Pancreas (tissue), 10 donors: ENCODE results near the gene NPPC. TPM values are rescaled to one million over a fixed set of nuclear protein-coding genes. Genes with fewer than 3 reads are reported as not detected.
A peak's percentile ranks its signal among the peaks of the same experiment; 100 is the strongest.

Source experiments
- ATAC-seq, 4 donors: fragments of 200-7000 bp; cut with Tn5 transposase; one replicate each; pipeline versions ENCODE4 v1.8.0 to v1.9.1; 2020; ENCODE audit warnings: mild to moderate bottlenecking in 4 of 4, moderate library complexity in 4 of 4
- DNase-seq, 6 donors: peaks; one replicate each; pipeline ENCODE4 v3.0.0-alpha.2; 2020
- FAIRE-seq: peaks from 2 replicates; lab custom pipeline; 2012; peaks lifted over from hg19 to GRCh38; lab: Jason Lieb, UNC
- H3K27ac ChIP-seq, 4 donors: fragments of 200-600 bp; sonication (generic); 1 replicate in 3 of 4; 2 replicates in 1 of 4; pipeline versions ENCODE4 v1.5.0 to v1.8.0; 2020
- H3K27me3 ChIP-seq, 4 donors: fragments of 200-600 bp; one replicate each; pipeline ENCODE4 v1.8.0; 2021
- H3K36me3 ChIP-seq, 3 donors: fragments of 200-600 bp; sonication (generic) in 1 of 3; one replicate each; pipeline versions ENCODE4 v1.5.0 to v1.8.0; 2020 to 2021
- H3K4me1 ChIP-seq, 3 donors: fragments of 200-600 bp; one replicate each; pipeline ENCODE4 v1.8.0; 2021
- H3K4me3 ChIP-seq, 4 donors: fragments of 200-600 bp; sonication (generic) in 2 of 4; one replicate each; pipeline versions ENCODE4 v1.5.0 to v1.8.0; 2020 to 2021
- H3K9me3 ChIP-seq, 4 donors: fragments of 200-600 bp; one replicate each; pipeline ENCODE4 v1.8.0; 2021
- CTCF ChIP-seq, 4 donors: fragments of 200-600 bp; sonication (generic) in 3 of 4; IDR thresholded peaks; one replicate each; pipeline versions ENCODE4 v1.5.0 to v1.8.0; 2021; ENCODE audit warnings: antibody characterized with exemption in 4 of 4
- WGBS, 2 donors: extraction: QIAGEN DNeasy Blood & Tissue Kit; methylation state at CpG; one replicate each; pipeline ENCODE4 v1.1.7; 2013; 5-methylcytosine and 5-hydroxymethylcytosine counted together
- intact Hi-C, 3 donors: fragments of 100-400 bp; cut with DNase I; formaldehyde crosslinking; loops; one replicate each; pipeline versions ENCODE4 v1.11.1 to v1.14.2; 2022
- polyA plus RNA-seq, 2 donors: library from polyadenylated mRNA; stranded (reverse); fragments of 200-250 nt; gene quantifications; one replicate each; pipeline ENCODE4 v1.2.3, GENCODE V29; 2013
- total RNA-seq, 6 donors: library from RNA; stranded (reverse); fragmentation: NEBNext Ultra II Directional in 4 of 6; extraction: Animal tissue kit (Norgen Biotek cat#: 25700) in 4 of 6; gene quantifications; one replicate each; pipeline versions ENCODE4 v1.2.1 to v1.2.4, GENCODE V29; 2021 to 2023
- donor health status: healthy with polysubstance abuse.
- donor health status: DM: no; HTN: no; CAD: no; lungs with moderate emphysema.
- donor health status: DM: no; HTN: no; CAD: no.
- donor health status: control.
- donor health status: control.
- donor health status: Bipolar disorder and iron deficiency.
- donor health status: DM: yes; HTN: yes; CAD: no.
- donor health status: DM: no; HTN: no; CAD: no.
- donor health status: DM: no; HTN: no; CAD: no.
- donor health status: DM: yes; HTN: yes; CAD: no.

Gene NPPC
- total and polyA plus RNA-seq, 8 donors, result 0.26 TPM; not detected in 7

GRCh38 chr2:231929961-231930592 is 3.9 kb upstream of the NPPC start:
- DNase-seq, result peak in 1 of 6 donors; percentile 34
- no peak overlapping the region for H3K4me3 ChIP-seq
- peaks cover 7 to 17% (median 10%) of the 10 kb centered on the region in 3 donors for H3K4me1 ChIP-seq
- no peaks in the 10 kb centered on the region for H3K9me3 ChIP-seq
- FAIRE-seq, result no peak
- H3K27ac ChIP-seq, result no peak overlapping the region
- no peak for ATAC-seq
- peaks cover 0 to 13% (median 3%) of the 10 kb centered on the region in 4 donors for H3K27me3 ChIP-seq
- TF ChIP-seq CTCF (IDR thresholded peaks at IDR 0.05), result no peak
- H3K36me3 ChIP-seq, result no peaks in the 10 kb centered on the region
- intact Hi-C loops, result loop anchor here in 2 of 3 donors (5.0 to 10.0 kb wide), 3 partner anchors 212 to 397 kb away; no protein-coding TSS in a partner anchor
- WGBS, 2 donors, result 30 to 31% methylated on average over 11 of the region's 11 CpGs

- H3K4me3 ChIP-seq, result no peak overlapping the region
- no peak for TF ChIP-seq CTCF (IDR thresholded peaks at IDR 0.05)
- DNase-seq (peak in 2 of 6 donors; percentile 2 to 30), ATAC-seq (no peak), FAIRE-seq (no peak)
- intact Hi-C loops, result loop anchor here in 2 of 3 donors (5.0 to 10.0 kb wide), 3 partner anchors 213 to 398 kb away; no protein-coding TSS in a partner anchor
- peaks cover 7 to 17% (median 10%) of the 10 kb centered on the region in 3 donors for H3K4me1 ChIP-seq
- peaks cover 0 to 18% (median 3%) of the 10 kb centered on the region in 4 donors for H3K27me3 ChIP-seq
- H3K9me3 ChIP-seq, result no peaks in the 10 kb centered on the region
- 62 to 71% methylated on average over 11 of the region's 11 CpGs for WGBS, 2 donors
- no peak overlapping the region for H3K27ac ChIP-seq
- H3K36me3 ChIP-seq, result no peaks in the 10 kb centered on the region
These were observed 2.9 kb upstream of the NPPC start for GRCh38 chr2:231928901-231929725.

GRCh38 chr2:231928481-231928880 is 2.3 kb upstream of the NPPC start:
- no peak for ATAC-seq
- peaks cover 0 to 18% (median 3%) of the 10 kb centered on the region in 4 donors for H3K27me3 ChIP-seq
- no peaks in the 10 kb centered on the region for H3K36me3 ChIP-seq
- H3K4me3 ChIP-seq, result no peak overlapping the region
- FAIRE-seq, result no peak
- H3K27ac ChIP-seq, result no peak overlapping the region
- peaks cover 7 to 17% (median 10%) of the 10 kb centered on the region in 3 donors for H3K4me1 ChIP-seq
- DNase-seq, result peak in 3 of 6 donors; percentile 6 to 35 (median 24)
- no peaks in the 10 kb centered on the region for H3K9me3 ChIP-seq
- WGBS, 2 donors, result 57 to 61% methylated on average over 5 of the region's 5 CpGs
- no peak for TF ChIP-seq CTCF (IDR thresholded peaks at IDR 0.05)
- intact Hi-C loops, result loop anchor here in 2 of 3 donors (5.0 to 10.0 kb wide), 3 partner anchors 214 to 399 kb away; no protein-coding TSS in a partner anchor

- H3K4me3 ChIP-seq, result no peak overlapping the region
- H3K27ac ChIP-seq, result no peak overlapping the region
- no peak for TF ChIP-seq CTCF (IDR thresholded peaks at IDR 0.05)
- no peaks in the 10 kb centered on the region for H3K9me3 ChIP-seq
- ATAC-seq, result no peak
- 51 to 57% methylated on average over 10 of the region's 10 CpGs for WGBS, 2 donors
- no peaks in the 10 kb centered on the region for H3K36me3 ChIP-seq
- FAIRE-seq, result no peak
- intact Hi-C loops, result loop anchor here in 2 of 3 donors (5.0 to 10.0 kb wide), 3 partner anchors 215 to 400 kb away; no protein-coding TSS in a partner anchor
- no peak for DNase-seq
- peaks cover 7 to 17% (median 10%) of the 10 kb centered on the region in 3 donors for H3K4me1 ChIP-seq
- H3K27me3 ChIP-seq, result peaks cover 0 to 18% (median 3%) of the 10 kb centered on the region in 4 donors
These were observed 1.3 kb upstream of the NPPC start for GRCh38 chr2:231927566-231927890.
